GF-D8 (cell line): ENCODE results near the gene WFIKKN1.

Experiments used
- DNase-seq: peaks from one replicate; lab custom pipeline; 2025; lab: John Stamatoyannopoulos, UW

Gene WFIKKN1, protein sequence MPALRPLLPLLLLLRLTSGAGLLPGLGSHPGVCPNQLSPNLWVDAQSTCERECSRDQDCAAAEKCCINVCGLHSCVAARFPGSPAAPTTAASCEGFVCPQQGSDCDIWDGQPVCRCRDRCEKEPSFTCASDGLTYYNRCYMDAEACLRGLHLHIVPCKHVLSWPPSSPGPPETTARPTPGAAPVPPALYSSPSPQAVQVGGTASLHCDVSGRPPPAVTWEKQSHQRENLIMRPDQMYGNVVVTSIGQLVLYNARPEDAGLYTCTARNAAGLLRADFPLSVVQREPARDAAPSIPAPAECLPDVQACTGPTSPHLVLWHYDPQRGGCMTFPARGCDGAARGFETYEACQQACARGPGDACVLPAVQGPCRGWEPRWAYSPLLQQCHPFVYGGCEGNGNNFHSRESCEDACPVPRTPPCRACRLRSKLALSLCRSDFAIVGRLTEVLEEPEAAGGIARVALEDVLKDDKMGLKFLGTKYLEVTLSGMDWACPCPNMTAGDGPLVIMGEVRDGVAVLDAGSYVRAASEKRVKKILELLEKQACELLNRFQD

GRCh38 chr16:630815-631405 lies at the start of gene WFIKKN1:
Gene WFIKKN1 (plus strand): TSS chr16:630985. CDS start chr16:631254, 269 bp downstream.
- no peak for DNase-seq

GRCh38 chr16:582218-582613 lies 48.6 kb upstream of the WFIKKN1 start:
- DNase-seq = no peak

DNA sequence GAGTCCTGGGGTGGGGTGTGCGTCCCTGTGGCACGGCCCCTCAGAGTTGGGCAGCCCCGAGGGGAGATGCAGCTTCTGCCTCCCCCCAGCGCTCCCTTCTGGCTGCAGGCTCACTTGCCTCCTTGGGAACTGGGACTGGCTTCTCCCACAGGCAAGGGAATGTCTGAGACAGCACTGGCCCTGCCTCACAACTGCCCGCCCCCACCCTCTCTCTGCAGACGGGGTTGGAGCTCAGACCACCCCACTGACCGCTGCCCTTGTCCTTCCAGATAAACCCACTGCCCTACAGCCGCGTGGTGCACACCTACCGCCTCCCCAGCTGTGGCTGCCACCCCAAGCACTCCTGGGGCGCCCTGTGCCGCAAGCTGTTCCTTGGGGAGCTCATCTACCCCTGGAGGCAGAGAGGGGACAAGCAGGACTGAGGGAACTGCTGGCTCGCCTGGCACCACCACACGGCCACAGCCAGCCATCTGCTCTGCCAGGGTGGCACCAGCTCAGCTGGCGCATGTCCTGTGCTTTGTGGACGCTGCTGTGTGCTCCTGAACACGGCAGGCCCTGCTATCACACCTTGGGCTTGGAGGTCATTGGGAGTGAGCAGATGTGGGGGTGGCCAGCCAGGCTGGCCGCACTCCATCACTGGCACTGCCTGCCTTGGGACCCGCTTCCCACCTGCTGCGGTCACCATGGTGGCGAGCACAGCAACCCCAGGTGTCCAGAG lies 48.0 kb upstream of the WFIKKN1 start:
- DNase-seq = no peak

GRCh38 chr16:583470-583814 lies 47.3 kb upstream of the WFIKKN1 start:
- no peak for DNase-seq

DNA sequence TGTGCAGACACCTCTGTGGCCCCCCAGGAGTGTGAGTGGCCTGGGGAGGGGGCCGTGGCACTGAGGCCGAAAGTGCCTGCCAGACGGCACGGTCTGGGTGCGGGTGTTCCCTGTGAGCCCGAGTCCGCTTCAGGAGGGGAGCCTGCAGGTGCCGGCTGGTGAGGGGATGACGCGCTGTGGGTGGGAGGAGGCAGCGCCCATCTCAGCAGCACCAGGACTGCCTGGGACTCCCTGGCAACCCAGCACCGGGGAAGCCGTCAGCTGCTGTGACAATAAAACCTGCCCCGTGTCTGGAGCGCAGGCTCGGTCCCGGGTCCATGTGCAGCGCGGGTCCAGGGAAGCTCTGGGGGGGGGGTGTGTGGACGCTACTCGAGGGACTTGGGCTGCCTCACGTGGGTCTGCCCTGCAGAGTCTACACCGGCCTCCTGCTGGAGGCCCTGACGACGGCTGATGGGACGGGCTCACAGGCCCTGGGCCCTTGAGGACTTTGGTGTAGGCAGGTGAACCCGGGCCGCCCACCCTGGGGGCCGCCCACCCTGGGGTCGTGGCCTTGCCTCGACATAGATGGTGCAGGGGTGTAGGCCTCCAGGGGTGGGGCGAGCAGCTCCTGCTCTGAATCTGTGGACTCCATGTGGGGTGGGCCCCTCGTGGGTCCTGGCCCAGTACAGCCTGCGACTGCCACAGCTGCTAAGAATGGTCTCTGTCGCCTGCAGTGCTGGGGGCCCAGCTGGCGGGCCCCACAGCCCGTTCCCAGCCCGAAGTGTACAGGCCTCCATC lies 46.8 kb upstream of the WFIKKN1 start:
- no peak for DNase-seq

DNA sequence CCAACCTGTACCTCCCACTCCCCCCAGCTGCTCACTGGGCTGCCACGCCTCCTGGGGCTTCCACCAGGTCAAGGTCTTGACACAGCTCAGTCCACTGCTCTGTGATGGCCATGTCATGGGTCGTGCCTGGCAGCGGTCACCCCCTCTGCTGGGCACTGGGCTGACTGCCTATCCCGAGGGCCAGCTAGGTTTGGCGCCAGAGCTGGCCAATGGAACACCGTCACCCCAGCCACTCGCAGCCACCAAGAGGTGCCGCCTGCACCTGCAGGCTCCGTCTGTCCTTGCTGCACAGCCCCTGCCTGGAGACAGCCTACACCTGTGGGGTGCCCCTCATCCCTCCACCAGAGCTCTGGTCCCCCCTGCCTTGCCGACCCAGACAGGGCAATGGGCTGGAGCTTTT lies 45.4 kb upstream of the WFIKKN1 start:
- DNase-seq = no peak

GRCh38 chr16:586047-586644 lies 44.6 kb upstream of the WFIKKN1 start:
- no peak for DNase-seq

GRCh38 chr16:586645-587590 lies 43.9 kb upstream of the WFIKKN1 start:
- no peak for DNase-seq

DNA sequence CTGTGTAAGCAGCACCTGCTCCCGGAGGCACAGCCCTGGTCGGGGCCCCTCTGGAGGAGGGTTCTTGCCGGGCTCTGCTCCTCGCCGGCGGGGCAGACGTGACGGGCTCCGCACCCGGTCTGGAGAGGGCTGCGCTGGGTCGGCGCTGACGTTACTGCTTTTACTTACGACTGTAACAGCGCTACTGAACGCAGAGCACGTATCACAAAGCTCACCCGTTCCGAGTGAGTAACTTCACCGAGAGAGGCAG lies 42.2 kb upstream of the WFIKKN1 start:
- DNase-seq = no peak

- DNase-seq = peak; percentile 83
These were observed 41.7 kb upstream of the WFIKKN1 start for GRCh38 chr16:588889-589657.

DNA sequence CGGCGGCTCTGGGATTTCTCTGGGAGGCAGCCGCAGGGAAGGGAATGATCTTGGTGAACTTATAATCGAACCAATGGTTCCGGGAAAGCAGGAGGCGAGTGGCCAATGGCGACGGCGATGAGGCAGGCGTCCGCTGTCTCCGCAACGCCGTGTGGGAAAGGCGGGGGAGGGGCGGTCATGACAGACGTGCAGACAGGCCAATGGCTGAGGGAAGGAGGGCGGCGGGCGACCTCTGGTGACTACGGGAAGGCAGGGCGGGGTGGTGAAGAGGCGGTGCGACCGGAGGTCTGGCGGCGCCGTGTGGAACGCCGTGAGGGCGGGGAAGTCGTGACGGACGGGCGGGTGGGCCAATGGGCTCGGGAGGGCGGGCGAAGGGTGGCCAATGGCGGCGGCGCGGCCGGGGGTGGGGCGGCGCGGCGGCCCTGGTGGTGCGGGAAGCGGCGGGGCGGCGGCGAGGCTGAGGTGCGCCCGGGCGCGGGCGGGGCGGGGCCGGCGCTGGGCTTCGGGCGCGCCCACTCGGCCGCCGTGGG lies 41.1 kb upstream of the WFIKKN1 start, which contains the start of gene RAB40C:
Gene RAB40C (plus strand): TSS at position 409 of the 530 bp plus-strand sequence. CDS start 226 bp downstream, outside the sequence.
- DNase-seq = peak; percentile 87

DNA sequence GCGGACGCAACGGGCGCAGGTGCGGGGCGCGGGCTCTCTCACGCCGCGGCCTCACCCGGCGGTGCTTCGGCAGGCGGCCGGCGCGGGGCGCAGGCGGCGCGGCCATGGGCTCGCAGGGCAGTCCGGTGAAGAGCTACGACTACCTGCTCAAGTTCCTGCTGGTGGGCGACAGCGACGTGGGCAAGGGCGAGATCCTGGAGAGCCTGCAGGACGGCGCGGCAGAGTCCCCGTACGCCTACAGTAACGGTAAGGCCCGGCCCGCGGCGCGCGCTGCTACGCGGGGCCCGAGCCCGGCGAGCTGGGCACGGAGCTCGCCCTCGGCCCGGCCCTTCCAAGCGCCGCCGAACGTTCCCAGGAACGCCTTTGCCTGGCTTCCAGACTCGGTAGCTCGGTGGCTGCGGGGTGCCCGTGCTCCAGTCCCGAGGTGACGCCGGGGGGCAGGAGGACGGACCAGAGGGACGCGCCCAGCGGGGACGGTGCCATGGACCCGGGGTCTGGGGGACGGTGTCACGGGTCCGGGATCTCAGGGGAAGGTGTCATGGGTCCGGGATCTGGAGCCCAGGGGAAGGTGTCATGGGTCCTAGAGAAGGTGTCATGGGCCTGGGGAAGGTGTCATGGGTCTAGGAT lies 40.5 kb upstream of the WFIKKN1 start:
- DNase-seq = no peak

GRCh38 chr16:590815-591200 lies 40.0 kb upstream of the WFIKKN1 start:
- DNase-seq = no peak

DNA sequence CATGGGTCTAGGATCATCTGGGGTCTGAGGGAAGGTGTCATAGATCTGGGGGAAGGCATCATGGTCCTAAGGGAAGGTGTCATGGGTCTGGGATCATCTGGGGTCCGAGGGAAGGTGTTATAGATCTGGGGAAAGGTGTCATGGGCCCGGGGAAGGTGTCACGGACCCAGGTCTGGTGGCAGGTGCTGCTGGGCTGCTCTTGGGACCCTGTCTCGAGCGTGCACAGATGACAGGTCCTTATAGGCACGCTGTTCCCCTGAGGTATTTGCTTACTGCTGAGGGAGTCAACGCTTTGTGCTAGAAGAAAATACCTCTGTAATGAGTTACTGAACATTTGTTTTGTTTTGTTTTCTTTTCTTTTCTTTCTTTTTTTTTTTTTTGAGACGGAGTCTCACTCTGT lies 39.6 kb upstream of the WFIKKN1 start:
- no peak for DNase-seq

DNA sequence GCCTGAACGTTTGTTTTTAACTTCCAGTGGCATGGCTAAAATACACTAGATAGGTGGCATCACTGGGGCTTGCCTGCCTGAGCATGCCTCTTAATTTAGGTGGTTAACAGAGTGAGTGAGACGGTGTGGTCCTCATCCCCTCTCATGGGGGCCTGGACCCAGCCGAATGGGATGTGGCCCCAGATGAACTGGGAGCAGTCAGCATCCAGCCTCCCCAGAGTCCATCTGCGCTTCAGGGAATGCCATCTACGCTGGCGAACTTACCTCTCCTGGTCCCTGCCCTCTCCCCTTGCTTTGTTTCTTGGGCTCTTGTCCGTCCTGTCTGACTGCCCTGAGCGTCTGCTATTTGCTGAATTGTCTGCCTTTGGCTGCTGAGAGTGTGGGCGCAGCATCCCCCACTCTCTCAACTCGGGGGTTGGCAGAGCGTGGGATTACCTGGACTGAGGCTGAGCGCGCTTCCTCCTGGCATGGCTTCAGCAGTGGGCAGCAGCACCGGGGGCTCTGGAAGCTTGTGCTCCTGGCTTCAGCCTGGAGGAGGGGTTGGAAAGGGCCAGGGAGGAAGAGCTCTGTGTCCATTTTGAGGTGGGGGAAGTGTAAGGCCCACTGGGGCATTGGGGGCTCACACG lies 38.8 kb upstream of the WFIKKN1 start:
- DNase-seq = no peak

DNA sequence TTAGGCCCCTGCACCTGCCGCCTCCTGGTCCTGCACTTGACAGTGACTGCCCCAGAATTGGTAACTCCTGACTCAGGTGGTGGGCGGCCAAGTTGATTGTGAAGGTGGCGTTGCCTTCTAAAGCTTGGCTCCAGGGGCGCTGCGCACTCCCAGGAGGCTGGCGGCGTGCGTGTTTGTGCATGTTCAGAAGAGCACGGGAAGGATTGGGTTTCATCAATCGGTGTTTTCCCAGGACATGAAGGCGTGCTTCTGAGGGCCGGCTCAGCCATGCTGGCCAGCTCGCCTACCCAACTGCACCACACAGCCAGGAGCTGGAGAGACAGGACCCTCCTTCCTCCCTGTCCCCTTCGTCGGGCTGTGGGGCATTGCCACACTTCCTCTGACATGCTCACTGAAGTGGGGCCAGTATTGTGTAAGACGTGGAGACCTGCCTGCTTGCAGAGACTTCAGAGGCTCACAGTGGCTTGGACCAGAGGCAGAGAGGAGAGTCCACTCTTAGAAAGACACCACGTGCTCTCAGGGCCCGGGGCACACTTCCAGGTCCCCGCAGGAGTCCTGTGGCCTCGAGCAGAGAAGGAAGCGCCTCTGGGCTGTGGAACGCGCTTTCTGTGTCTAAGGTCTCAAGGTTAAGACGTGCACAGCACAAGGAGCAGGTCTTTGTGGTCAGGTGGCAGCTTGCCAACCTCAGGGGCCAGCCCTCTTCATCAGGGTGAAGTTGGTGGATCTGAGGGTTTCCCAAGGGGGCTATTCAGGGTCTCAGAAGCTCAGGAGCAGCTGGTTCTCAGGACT lies 38.1 kb upstream of the WFIKKN1 start:
- peak; percentile 98 for DNase-seq

DNA sequence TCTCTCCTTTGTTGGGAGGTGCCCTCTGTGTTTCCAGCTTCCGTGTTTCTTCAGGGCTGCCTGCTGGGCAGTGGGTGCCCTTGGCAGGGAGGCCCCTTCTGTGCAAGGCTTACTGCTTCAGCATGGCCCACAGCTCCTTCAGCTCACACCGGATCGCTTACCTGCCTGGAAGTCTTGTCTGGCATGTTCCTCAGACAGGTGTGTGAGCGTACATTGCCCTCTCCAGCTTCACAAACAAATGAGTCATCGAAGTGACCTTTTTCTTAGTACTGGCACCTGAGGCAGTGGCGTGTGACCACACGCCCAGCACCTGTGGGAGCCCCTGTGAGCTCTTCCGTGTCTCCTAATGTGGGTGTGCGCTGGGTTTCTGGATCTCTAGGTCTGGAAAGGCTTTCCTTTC lies 37.4 kb upstream of the WFIKKN1 start:
- DNase-seq = no peak

GRCh38 chr16:593807-594206 lies 37.0 kb upstream of the WFIKKN1 start:
- no peak for DNase-seq
